OCI-LY1 (cell line): ENCODE measurements around the gene B3GLCT.

Source experiments
- CTCF ChIP-seq: fragments of 200-600 bp; sonication (generic), shearing (Covaris generic); IDR thresholded peaks from 2 replicates; pipeline ENCODE4 v1.5.1; 2017; ENCODE audit warnings: mild to moderate bottlenecking, antibody characterized with exemption, low read length, moderate library complexity, mixed read lengths
- EZH2 ChIP-seq: fragments of 200-600 bp; sonication (generic), shearing (Covaris generic); IDR thresholded peaks from 2 replicates; pipeline ENCODE4 v1.8.0; 2017; ENCODE audit warnings: borderline replicate concordance, mixed run types, mild to moderate bottlenecking, antibody characterized with exemption, low read length, moderate library complexity, mixed read lengths

GRCh38 chr13:31311921-31312320 is 112.1 kb downstream of the B3GLCT start:
- TF ChIP-seq CTCF (no peak), EZH2 (no peak)
